ENCODE data around the gene IFITM5.
A peak's percentile ranks its signal among the peaks of the same experiment; 100 is the strongest.

Gene IFITM5

DNA sequence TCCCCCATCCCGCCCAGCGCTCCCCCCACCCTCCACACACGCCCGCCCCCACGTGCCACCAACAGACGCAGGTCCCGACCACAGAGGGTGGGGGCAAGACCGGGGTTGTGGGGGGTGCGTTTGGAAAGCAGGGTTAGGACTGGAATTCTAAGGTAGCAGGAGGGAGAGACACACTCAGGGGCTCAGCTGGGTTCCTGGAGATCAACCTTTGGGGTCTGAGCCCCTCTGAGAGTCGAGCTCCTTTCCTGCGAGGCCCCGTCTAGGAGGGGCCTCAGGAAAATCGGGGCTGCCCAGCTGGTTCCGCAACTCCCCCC, 10.0 kb downstream of the IFITM5 start:
- H3K4ac ChIP-seq (ENCODE audit: low read depth in 1 of 2, low read length in 2 of 2), result peak overlapping the region in 1 of 2 experiments; percentile 59
- H2AFZ ChIP-seq (ENCODE audit: low read depth, low read length), result no peak overlapping the region
- H3K4me2 ChIP-seq (ENCODE audit: low read length, poor library complexity, severe bottlenecking), result peak overlapping the region; percentile 35
- H2BK120ac ChIP-seq (ENCODE audit: low read depth, low read length), result peak overlapping the region; percentile 67
- peaks cover 9% of the 10 kb centered on the region for H3K79me1 ChIP-seq (replicated peaks; ENCODE audit: low read length, poor library complexity, severe bottlenecking)
- DNase-seq, result no peak
- H2BK15ac ChIP-seq (ENCODE audit: low read depth, poor library complexity, severe bottlenecking), result peak overlapping the region; percentile 15
- no peak overlapping the region for H3K9ac ChIP-seq (ENCODE audit: low read length)
- peak overlapping the region; percentile 19 for H2AK5ac ChIP-seq (ENCODE audit: low read length, severe bottlenecking)
- H3K27ac ChIP-seq (ENCODE audit: low read length, poor library complexity, severe bottlenecking), result no peak overlapping the region
- H2BK12ac ChIP-seq (ENCODE audit: low read length in 2 of 2), result peak overlapping the region in 1 of 2 experiments; percentile 78
- H3K27me3 ChIP-seq (ENCODE audit: control insufficient read depth in 1 of 2, insufficient read depth in 1 of 2, low read length in 2 of 2), result peaks cover 11 to 35% of the 10 kb centered on the region in 2 experiments
- no peak overlapping the region for H3K23ac ChIP-seq (ENCODE audit: low read length in 2 of 2)
- peak overlapping the region; percentile 49 to 66 for H3K4me3 ChIP-seq (ENCODE audit: insufficient read depth in 1 of 2, low read depth in 1 of 2, low read length in 2 of 2)
- no peak overlapping the region for H3K14ac ChIP-seq (ENCODE audit: low read length in 2 of 2)
- peak overlapping the region in 1 of 2 experiments; percentile 42 for H3K18ac ChIP-seq (ENCODE audit: low read depth in 1 of 2, low read length in 2 of 2)
- WGBS, result 40% methylated on average over 9 of the region's 14 CpGs
- no peaks in the 10 kb centered on the region for H3K9me3 ChIP-seq (ENCODE audit: control insufficient read depth, low read length)
- H4K91ac ChIP-seq (ENCODE audit: low read length), result no peak overlapping the region
- no peak overlapping the region for H4K8ac ChIP-seq (ENCODE audit: low read length)
- H3K36me3 ChIP-seq (ENCODE audit: control insufficient read depth in 1 of 2, insufficient read depth in 2 of 2, low read depth in 1 of 2, low read length in 2 of 2), result peaks cover 0 to 42% of the 10 kb centered on the region in 2 experiments
- no peak overlapping the region for H2BK5ac ChIP-seq (ENCODE audit: low read depth, low read length, poor library complexity, severe bottlenecking)
- H3K4me1 ChIP-seq (ENCODE audit: control insufficient read depth, insufficient read depth, low read depth, low read length), result peaks cover 38% of the 10 kb centered on the region

DNA sequence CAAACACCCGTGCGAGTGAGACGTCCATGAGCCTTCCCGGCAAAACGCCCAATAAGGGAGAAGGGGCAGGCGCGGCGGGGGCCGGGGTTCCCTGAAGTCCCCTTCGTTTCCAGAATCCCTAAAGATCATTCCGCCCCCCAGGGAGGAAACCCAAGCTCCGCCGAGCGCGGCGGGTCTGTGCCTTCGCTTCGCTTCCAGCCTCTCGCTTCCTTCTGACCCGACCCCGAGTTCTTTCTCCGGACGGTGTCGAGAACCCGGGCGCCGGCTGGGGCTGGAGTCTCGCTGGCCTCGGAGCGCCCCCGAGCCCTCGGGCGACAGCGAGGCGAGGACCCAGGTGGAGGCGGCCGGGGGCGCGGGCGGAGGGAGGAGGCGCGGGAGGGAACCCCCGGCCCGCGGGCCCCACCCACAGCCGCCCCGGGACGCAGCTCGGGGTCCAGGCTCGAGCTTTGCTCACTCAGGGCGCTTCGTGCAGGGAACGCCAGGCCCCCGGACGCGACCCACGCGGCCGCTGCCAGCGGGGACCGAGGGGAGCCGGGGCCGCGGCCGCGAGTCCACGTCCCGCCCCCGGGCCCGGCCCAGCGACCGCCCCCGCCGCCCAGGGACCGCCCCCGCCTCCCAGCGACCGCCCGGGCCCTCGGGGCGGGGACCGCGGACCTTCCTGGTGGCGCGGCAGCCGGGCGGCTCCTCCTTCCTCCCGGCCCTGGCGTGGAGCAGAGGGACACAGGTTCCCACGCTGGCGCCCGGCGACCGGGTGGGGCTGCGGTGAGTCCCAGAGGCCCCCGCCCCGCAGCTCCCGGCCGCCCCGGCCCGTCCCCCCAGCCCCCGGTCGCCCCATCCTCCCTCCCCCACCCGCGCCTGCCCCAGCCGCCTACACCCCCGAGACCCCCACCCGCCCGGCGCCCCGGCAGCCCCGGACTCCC, 10.6 kb downstream of the IFITM5 start, which contains the start of gene PGGHG:
PGGHG (plus strand) TSS at position 649 of the 920 bp plus-strand sequence. CDS start 691 bp downstream, outside the sequence.
- Histone ChIP-seq H3K9me3 (ENCODE audit: control insufficient read depth, low read length) (no peaks in the 10 kb centered on the region), H3K14ac (ENCODE audit: low read length in 2 of 2) (peak within 1 kb of the TSS in 1 of 2 experiments; percentile 93), H2BK5ac (ENCODE audit: low read depth, low read length, poor library complexity, severe bottlenecking) (no peak within 1 kb of the TSS), H2BK12ac (ENCODE audit: low read length in 2 of 2) (peak within 1 kb of the TSS in 1 of 2 experiments; percentile 78), H2AFZ (ENCODE audit: low read depth, low read length) (no peak within 1 kb of the TSS), H3K27me3 (ENCODE audit: control insufficient read depth in 1 of 2, insufficient read depth in 1 of 2, low read length in 2 of 2) (peaks cover 11 to 42% of the 10 kb centered on the region in 2 experiments), H4K8ac (ENCODE audit: low read length) (peak within 1 kb of the TSS; percentile 29), H3K18ac (ENCODE audit: low read depth in 1 of 2, low read length in 2 of 2) (peak within 1 kb of the TSS; percentile 55 to 69), H3K36me3 (ENCODE audit: control insufficient read depth in 1 of 2, insufficient read depth in 2 of 2, low read depth in 1 of 2, low read length in 2 of 2) (peaks cover 0 to 35% of the 10 kb centered on the region in 2 experiments), H2BK15ac (ENCODE audit: low read depth, poor library complexity, severe bottlenecking) (peak within 1 kb of the TSS; percentile 85), H3K4ac (ENCODE audit: low read depth in 1 of 2, low read length in 2 of 2) (peak within 1 kb of the TSS; percentile 2 to 59), H3K79me1 (replicated peaks; ENCODE audit: low read length, poor library complexity, severe bottlenecking) (peaks cover 9% of the 10 kb centered on the region), H3K4me3 (ENCODE audit: insufficient read depth in 1 of 2, low read depth in 1 of 2, low read length in 2 of 2) (peak within 1 kb of the TSS; percentile 66 to 75), H3K4me1 (ENCODE audit: control insufficient read depth, insufficient read depth, low read depth, low read length) (peaks cover 37% of the 10 kb centered on the region), H2AK5ac (ENCODE audit: low read length, severe bottlenecking) (peak within 1 kb of the TSS; percentile 19), H3K23ac (ENCODE audit: low read length in 2 of 2) (peak within 1 kb of the TSS in 1 of 2 experiments; percentile 67), H2BK120ac (ENCODE audit: low read depth, low read length) (peak within 1 kb of the TSS; percentile 69), H4K91ac (ENCODE audit: low read length) (peak within 1 kb of the TSS; percentile 92), H3K4me2 (ENCODE audit: low read length, poor library complexity, severe bottlenecking) (peak within 1 kb of the TSS; percentile 84), H3K27ac (ENCODE audit: low read length, poor library complexity, severe bottlenecking) (no peak within 1 kb of the TSS), H3K9ac (ENCODE audit: low read length) (peak within 1 kb of the TSS; percentile 53)
- under 1% methylated on average over 29 of the region's 112 CpGs for WGBS
- peak; percentile 56 for DNase-seq

DNA sequence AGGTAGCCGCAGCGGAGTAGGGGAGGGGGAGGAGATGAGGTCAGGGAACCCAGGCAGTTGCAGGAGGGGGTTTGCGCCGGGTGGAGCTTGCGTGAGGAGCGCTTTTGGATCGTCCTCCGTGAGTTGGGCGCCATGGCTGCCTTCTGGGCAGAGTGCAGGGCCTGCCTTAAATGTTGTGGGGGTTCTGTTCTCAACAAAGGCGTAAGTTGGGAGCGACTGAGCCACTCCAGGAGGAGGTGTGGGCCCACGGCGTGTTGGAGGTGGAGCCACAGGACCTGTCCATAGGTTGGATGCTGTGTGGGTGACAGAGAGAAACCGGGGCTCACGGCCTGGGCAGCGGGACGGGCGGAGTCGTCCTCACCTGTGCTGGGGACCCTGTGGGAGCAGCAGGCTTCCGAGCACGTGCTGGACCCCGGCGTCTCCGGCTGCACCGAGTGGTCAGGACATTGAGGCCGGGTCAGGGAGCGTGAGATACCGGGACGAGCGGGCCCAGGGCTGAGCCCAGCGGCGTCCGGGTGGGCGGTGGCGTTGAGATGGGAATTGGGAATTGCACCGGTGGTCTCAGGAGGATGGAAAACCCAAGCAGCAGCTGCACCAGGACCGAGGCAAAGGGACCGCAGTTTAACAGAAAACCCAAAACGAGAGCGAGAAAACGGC, 11.4 kb downstream of the IFITM5 start:
- Histone ChIP-seq H3K4me3 (ENCODE audit: insufficient read depth in 1 of 2, low read depth in 1 of 2, low read length in 2 of 2) (peak overlapping the region; percentile 66 to 75), H4K91ac (ENCODE audit: low read length) (no peak overlapping the region)
- 41% methylated on average over 41 of the region's 41 CpGs for WGBS

More for the DNA sequence above, 11.4 kb downstream of the IFITM5 start:
- Histone ChIP-seq H4K8ac (ENCODE audit: low read length) (no peak overlapping the region), H2BK12ac (ENCODE audit: low read length in 2 of 2) (peak overlapping the region in 1 of 2 experiments; percentile 15), H3K9ac (ENCODE audit: low read length) (peak overlapping the region; percentile 53), H3K9me3 (ENCODE audit: control insufficient read depth, low read length) (no peaks in the 10 kb centered on the region), H3K79me1 (replicated peaks; ENCODE audit: low read length, poor library complexity, severe bottlenecking) (peaks cover 9% of the 10 kb centered on the region), H2AFZ (ENCODE audit: low read depth, low read length) (no peak overlapping the region), H3K4me2 (ENCODE audit: low read length, poor library complexity, severe bottlenecking) (peak overlapping the region; percentile 84), H3K4me1 (ENCODE audit: control insufficient read depth, insufficient read depth, low read depth, low read length) (peaks cover 33% of the 10 kb centered on the region), H3K27me3 (ENCODE audit: control insufficient read depth in 1 of 2, insufficient read depth in 1 of 2, low read length in 2 of 2) (peaks cover 11 to 47% of the 10 kb centered on the region in 2 experiments), H3K36me3 (ENCODE audit: control insufficient read depth in 1 of 2, insufficient read depth in 2 of 2, low read depth in 1 of 2, low read length in 2 of 2) (peaks cover 0 to 28% of the 10 kb centered on the region in 2 experiments), H2AK5ac (ENCODE audit: low read length, severe bottlenecking) (no peak overlapping the region), H3K18ac (ENCODE audit: low read depth in 1 of 2, low read length in 2 of 2) (peak overlapping the region in 1 of 2 experiments; percentile 18), H2BK5ac (ENCODE audit: low read depth, low read length, poor library complexity, severe bottlenecking) (no peak overlapping the region), H2BK15ac (ENCODE audit: low read depth, poor library complexity, severe bottlenecking) (peak overlapping the region; percentile 33), H3K23ac (ENCODE audit: low read length in 2 of 2) (peak overlapping the region in 1 of 2 experiments; percentile 67), H3K27ac (ENCODE audit: low read length, poor library complexity, severe bottlenecking) (no peak overlapping the region), H3K14ac (ENCODE audit: low read length in 2 of 2) (peak overlapping the region in 1 of 2 experiments; percentile 41), H2BK120ac (ENCODE audit: low read depth, low read length) (no peak overlapping the region), H3K4ac (ENCODE audit: low read depth in 1 of 2, low read length in 2 of 2) (no peak overlapping the region)
- no peak for DNase-seq
